Fibroblast of gingiva (primary cell): Measurements from ENCODE around the gene P2RY2.

Experiments used
- DNase-seq: peaks from one replicate; pipeline ENCODE4 v3.0.0-alpha.2; 2011; ENCODE audit warnings: low read depth

Gene P2RY2

GRCh38 chr11:73218106-73218829 lies at the start of gene P2RY2:
Gene P2RY2, plus strand, starts transcription at chr11:73218281. Its CDS starts 15,879 bp downstream, at chr11:73234160.
- no peak for DNase-seq

- DNase-seq, result no peak
These were observed 49.0 kb upstream of the P2RY2 start for GRCh38 chr11:73168925-73169579.

- no peak for DNase-seq
These were observed 47.9 kb upstream of the P2RY2 start for GRCh38 chr11:73170140-73170539.

GRCh38 chr11:73171436-73172161 lies 46.5 kb upstream of the P2RY2 start:
- no peak for DNase-seq

GRCh38 chr11:73172992-73173656 lies 45.0 kb upstream of the P2RY2 start:
- DNase-seq, result no peak

- DNase-seq, result no peak
These were observed 44.2 kb upstream of the P2RY2 start for GRCh38 chr11:73173755-73174494.

GRCh38 chr11:73174495-73174791 lies 43.6 kb upstream of the P2RY2 start:
- DNase-seq, result no peak

GRCh38 chr11:73175551-73176144 lies 42.4 kb upstream of the P2RY2 start:
- no peak for DNase-seq

GRCh38 chr11:73176145-73176873 lies 41.8 kb upstream of the P2RY2 start:
- no peak for DNase-seq

GRCh38 chr11:73176874-73177155 lies 41.3 kb upstream of the P2RY2 start:
- no peak for DNase-seq

- DNase-seq, result peak; percentile 25
These were observed 40.7 kb upstream of the P2RY2 start for GRCh38 chr11:73177380-73177777.

GRCh38 chr11:73177778-73178539 lies 40.1 kb upstream of the P2RY2 start:
- DNase-seq, result peak; percentile 87

GRCh38 chr11:73178681-73179080 lies 39.4 kb upstream of the P2RY2 start:
- no peak for DNase-seq

- DNase-seq, result no peak
These were observed 35.2 kb upstream of the P2RY2 start for GRCh38 chr11:73182824-73183321.

GRCh38 chr11:73184953-73185671 lies 33.0 kb upstream of the P2RY2 start:
- peak; percentile 50 for DNase-seq

- peak; percentile 89 for DNase-seq
These were observed 32.3 kb upstream of the P2RY2 start for GRCh38 chr11:73185680-73186293.

- DNase-seq, result no peak
These were observed 31.7 kb upstream of the P2RY2 start for GRCh38 chr11:73186294-73186850.

GRCh38 chr11:73186886-73187285 lies 31.2 kb upstream of the P2RY2 start:
- DNase-seq, result no peak

- DNase-seq, result no peak
These were observed 30.2 kb upstream of the P2RY2 start for GRCh38 chr11:73187854-73188253.
